Subcutaneous abdominal adipose tissue (tissue), 5 donors: ENCODE results near the gene PRR23C.

ENCODE experiments used
- H3K27ac ChIP-seq: one replicate; pipeline ENCODE4 v1.7.0; 2013; ENCODE audit warnings: low read depth, mild to moderate bottlenecking, inconsistent platforms, low read length, moderate library complexity
- H3K27me3 ChIP-seq, 5 donors: one replicate each; pipeline ENCODE4 v1.7.0; 2013; ENCODE audit warnings: low read length in 5 of 5, inconsistent platforms in 1 of 5; ENCODE audit not compliant: control insufficient read depth in 5 of 5, insufficient read depth in 4 of 5
- H3K36me3 ChIP-seq, 5 donors: one replicate each; pipeline ENCODE4 v1.7.0; 2013; ENCODE audit warnings: low read length in 5 of 5; ENCODE audit not compliant: control insufficient read depth in 5 of 5, insufficient read depth in 5 of 5
- H3K4me1 ChIP-seq, 5 donors: one replicate each; pipeline ENCODE4 v1.7.0; 2013; ENCODE audit warnings: low read length in 5 of 5, mild to moderate bottlenecking in 3 of 5, moderate library complexity in 1 of 5; ENCODE audit not compliant: control insufficient read depth in 5 of 5, insufficient read depth in 5 of 5
- H3K4me3 ChIP-seq, 5 donors: one replicate each; pipeline ENCODE4 v1.7.0; 2013; ENCODE audit warnings: low read length in 5 of 5, low read depth in 1 of 5
- H3K9ac ChIP-seq, 5 donors: one replicate each; pipeline ENCODE4 v1.7.0; 2013; ENCODE audit warnings: low read length in 5 of 5, mild to moderate bottlenecking in 4 of 5, moderate library complexity in 3 of 5
- H3K9me3 ChIP-seq, 5 donors: one replicate each; pipeline ENCODE4 v1.7.0; 2013; ENCODE audit warnings: low read length in 5 of 5; ENCODE audit not compliant: control insufficient read depth in 5 of 5
- donor health status: healthy.
- donor health status: healthy.
- donor health status: healthy.
- donor health status: healthy.
- donor health status: healthy.

The PRR23C gene

GRCh38 chr3:139005356-139005993, 39.2 kb downstream of the PRR23C start:
- H3K4me1 ChIP-seq = no peaks in the 10 kb centered on the region
- H3K36me3 ChIP-seq = no peaks in the 10 kb centered on the region
- no peak overlapping the region for H3K27ac ChIP-seq
- no peaks in the 10 kb centered on the region for H3K27me3 ChIP-seq
- peaks cover 0 to 15% (median 11%) of the 10 kb centered on the region in 5 donors for H3K9me3 ChIP-seq
- no peak overlapping the region for H3K9ac ChIP-seq
- H3K4me3 ChIP-seq = no peak overlapping the region

GRCh38 chr3:138995706-138996105, 49.0 kb downstream of the PRR23C start:
- no peaks in the 10 kb centered on the region for H3K36me3 ChIP-seq
- H3K9ac ChIP-seq = no peak overlapping the region
- peaks cover 0 to 6% (median 0%) of the 10 kb centered on the region in 5 donors for H3K27me3 ChIP-seq
- no peak overlapping the region for H3K27ac ChIP-seq
- no peaks in the 10 kb centered on the region for H3K4me1 ChIP-seq
- H3K9me3 ChIP-seq = peaks cover 0 to 4% (median 0%) of the 10 kb centered on the region in 5 donors
- no peak overlapping the region for H3K4me3 ChIP-seq
